G401 (cell line): ENCODE data around the gene CAMKMT. TPM values are rescaled to one million over a fixed set of nuclear protein-coding genes. Genes with fewer than 3 reads are reported as not detected.

Source experiments
- DNase-seq: peaks from one replicate; pipeline ENCODE4 v3.0.0-alpha.2; 2015; ENCODE audit warnings: low spot score
- in situ Hi-C: cut with HindIII; loops from 2 replicates; pipeline ENCODE4 v1.10.0; 2016; ENCODE audit warnings: low sequenced_read_pairs, mixed read lengths
- total RNA-seq: library from RNA; depleted of rRNA; stranded (reverse); fragments of >200 nt; shearing (Covaris generic); gene quantifications from 2 replicates; pipeline ENCODE4 v1.2.3, GENCODE V29; 2014

CAMKMT gene
- total RNA-seq, 1 experiment from 2014 or later = 1.6 TPM

DNA sequence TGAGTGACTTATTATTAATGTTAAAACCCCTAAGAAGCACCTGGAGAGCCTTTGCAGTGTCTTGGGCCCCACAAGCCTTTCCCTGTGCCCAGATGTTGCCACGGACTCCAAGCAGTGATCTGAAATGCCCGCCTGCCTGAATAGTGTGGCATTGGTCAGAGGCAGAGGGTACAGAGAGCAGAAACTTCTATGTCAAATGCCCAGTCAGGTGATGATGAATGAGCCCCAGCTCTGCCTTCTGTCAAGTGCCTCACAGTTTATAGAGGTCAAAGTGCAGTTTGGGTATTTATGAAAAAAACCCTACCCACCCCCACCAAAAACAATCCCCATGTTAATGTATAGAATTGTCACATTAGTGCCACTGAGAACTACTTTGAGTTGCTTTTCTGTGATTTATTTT, 409.8 kb downstream of the CAMKMT start:
- DNase-seq = no peak
- in situ Hi-C loops = no loop called here

GRCh38 chr2:44772131-44772530, 410.4 kb downstream of the CAMKMT start:
- no peak for DNase-seq
- in situ Hi-C loops = no loop called here

DNA sequence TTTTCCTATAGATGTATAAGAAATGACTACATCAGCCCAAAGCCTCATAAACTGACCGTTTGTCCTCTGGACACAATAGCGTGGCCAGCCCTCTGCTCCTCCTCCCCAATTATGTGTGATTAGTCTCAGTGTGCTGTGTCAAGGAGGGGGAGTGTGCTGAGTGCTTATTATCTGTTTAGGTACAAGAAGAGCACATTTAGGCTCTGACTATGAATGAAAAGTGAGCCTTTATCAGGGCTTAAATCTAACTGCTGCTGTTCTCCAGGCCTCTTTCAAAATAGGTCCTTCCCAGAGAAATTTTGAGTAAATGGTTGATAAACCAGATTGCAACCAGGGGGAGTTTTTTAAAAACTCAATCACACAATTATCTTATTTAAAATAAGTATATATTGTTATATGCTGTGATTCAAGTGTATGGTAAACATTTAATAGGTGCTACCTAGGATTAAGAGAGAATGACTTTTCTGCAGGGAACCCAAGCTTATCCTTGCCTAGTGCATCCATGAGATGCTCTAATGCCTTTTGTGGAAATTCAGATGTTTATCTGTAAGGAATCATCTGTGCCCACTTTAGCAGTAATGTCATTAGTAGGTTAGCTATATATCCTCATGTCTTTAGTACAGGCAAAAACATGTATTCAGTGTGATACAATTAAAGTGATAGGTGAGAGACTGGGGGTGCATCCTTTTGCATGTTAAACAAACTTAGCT, 411.1 kb downstream of the CAMKMT start:
- DNase-seq = no peak
- in situ Hi-C loops = no loop called here

GRCh38 chr2:44774826-44775492, 413.2 kb downstream of the CAMKMT start:
- in situ Hi-C loops = no loop called here
- DNase-seq = no peak

DNA sequence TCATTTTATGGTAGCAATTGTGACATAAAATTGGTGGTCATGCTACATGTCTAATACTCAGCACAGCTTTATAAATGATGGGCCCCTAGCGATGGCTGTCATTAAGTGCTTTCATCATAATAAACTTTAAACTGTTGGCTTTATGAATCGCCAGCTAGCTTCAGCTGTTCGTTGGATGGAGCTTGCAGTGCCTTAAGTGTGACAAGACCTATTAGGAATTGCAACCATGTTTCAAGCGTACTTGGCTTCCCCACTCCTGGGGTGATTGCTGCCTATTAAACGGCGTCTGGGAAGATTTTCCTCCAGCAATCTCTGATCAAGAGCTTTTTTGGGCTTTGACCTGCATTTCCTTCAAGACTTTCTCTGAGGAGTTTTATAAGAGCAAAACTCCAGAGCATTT, 415.3 kb downstream of the CAMKMT start:
- no peak for DNase-seq
- in situ Hi-C loops = no loop called here

DNA sequence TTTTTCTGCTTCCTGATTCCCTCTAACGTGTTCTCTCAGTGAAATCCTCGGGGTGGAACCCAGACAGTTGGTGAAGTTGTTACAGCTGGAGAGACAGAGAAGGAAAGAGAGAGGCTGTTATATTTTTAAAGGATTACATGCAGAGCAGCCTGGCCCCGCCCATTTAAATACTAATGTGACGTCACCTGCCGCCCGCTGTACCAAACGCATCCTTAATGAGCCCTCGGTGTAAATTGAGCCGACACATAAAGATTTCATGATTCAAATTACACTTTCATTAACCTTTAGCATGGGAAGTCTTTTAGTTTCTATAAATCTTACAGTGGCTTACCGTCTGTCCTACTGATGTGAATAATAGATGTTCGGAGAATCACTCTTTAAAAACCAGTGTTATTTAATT, 415.8 kb downstream of the CAMKMT start:
- in situ Hi-C loops = no loop called here
- DNase-seq = no peak

DNA sequence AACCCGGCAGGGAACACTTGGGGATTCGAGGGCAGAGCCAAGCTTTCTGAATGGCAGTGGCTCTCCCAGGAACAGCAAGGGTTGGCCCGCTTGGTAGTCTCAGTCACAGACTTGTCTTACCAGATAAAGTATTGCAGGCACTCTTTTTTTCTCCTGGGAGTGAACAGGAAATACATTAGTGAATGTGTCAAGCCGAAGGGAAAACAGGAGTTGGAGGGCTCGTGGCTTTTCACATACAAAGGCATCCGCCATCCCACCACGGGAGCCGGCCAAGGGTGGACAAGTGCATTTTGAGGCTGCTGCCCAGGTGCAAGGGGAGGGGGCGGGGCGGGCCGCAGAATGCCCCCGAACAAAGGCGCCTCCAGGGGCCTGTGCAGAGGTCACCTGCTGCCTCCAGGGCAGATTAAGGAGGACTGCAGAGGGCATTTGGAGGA, 416.5 kb downstream of the CAMKMT start:
- in situ Hi-C loops = no loop called here
- DNase-seq = no peak

DNA sequence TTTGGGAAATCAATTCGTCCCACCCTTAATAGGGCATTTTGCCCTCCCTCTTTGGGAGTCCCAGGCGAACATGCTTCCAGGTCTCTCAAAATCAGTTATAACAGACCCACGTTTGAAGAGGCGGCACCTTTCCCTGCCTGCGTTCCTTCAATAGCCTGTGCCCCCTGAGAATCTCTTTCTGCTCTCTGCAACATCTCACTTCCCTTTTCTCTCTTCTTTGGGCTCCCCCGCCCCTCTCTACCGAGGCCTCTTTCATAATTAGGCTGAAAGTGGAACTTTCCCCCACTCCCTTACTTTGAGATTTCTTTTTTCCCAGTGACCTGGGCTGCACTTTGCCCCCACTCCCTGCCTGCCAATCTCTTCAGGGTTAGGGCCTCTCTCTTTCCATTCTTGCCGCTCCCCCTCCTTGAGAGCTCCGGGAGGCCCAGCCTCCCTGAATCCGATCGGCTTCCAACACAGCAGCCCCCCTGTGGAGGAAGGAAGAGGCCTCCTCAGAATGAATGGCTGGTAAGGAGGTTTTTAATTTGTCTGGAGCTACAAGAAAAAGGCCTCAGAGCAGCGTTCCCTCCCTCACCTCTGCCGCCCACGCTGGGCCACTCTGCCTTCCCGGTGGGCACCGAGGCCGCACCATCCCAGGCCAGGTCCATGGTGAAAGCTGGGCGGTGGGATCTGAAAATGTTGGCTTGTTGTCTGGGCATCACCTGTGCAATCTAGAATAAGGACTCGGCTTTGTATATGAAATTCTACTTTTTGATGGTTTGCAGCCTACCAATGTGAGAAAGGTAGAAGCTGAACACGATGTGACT, 417.1 kb downstream of the CAMKMT start:
- in situ Hi-C loops = no loop called here
- no peak for DNase-seq

DNA sequence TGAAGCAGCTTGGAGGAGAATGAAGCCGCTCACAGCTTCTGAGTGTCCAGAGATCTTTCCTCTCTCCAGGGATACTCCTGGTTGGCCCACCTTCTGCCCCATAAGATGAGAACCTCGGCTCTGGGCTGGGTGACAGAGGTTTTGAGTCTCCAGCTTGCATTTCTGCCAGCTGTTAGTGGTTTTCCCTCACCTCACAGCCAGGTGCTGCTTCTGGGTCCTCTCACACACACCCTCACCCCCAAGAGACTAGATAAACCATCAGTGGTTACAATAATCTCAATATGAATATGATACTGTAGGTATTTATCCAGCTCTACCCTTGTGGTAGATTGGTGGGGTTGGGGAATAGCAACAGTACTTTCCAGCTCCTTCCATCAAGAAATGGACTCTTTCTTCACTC, 418.0 kb downstream of the CAMKMT start:
- in situ Hi-C loops = no loop called here
- DNase-seq = no peak

DNA sequence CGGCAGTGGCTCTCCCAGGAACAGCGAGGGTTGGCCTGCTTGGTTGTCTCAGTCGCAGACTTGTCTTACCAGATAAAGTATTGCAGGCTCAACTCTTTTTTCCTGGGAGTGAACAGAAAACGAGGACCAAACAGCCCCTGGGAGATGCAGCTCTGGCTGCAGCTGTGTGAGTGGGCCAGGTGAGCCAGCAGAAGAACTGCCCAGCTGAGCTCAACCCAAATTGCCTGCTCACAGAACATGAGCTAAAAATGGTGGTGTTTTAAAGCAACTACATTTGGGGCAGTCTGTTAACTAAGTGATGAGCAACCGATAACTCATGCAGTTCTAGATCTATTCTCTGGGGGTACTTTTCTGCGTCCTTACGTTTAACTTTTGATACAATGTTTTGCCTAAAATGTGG, 418.7 kb downstream of the CAMKMT start:
- in situ Hi-C loops = no loop called here

GRCh38 chr2:44785433-44785832, 423.7 kb downstream of the CAMKMT start:
- in situ Hi-C loops = no loop called here
- no peak for DNase-seq

More for the DNA sequence above, 418.7 kb downstream of the CAMKMT start:
- DNase-seq = no peak

DNA sequence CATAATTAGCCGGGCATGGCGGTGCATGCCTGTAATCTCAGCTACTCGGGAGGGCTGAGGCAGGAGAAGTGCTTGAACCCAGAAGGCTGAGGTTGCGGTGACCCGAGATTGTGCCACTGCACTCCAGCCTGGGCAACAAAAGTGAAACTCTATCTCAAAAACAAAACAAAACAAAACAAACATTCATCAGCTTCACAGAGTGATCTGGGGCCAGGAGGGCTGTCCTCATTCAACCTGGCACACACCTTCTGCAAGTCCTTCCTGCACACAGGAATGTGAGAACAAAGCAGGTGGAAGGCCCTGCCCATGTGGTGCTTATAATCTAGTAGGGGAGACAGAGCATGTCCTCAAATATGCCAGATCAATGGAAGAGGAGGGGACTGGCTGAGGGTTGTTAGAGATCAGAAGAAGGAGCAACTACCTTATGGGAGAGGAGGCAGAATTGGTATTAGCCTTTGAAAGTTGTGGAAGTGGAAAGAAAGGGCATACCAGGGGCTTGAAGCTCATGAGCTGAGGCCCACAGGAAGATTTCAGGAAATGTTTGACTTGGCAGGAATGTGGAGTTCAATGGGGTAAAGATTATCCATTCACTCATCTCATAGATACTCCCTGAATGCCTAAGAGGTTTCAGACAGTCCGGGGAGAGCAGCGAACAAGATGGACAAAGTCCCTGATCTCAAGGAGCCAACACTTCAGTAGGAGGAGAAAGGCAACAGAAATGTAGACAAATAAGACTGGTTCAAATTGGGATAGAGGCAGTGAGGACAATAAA, 424.5 kb downstream of the CAMKMT start:
- DNase-seq = no peak
- in situ Hi-C loops = no loop called here

DNA sequence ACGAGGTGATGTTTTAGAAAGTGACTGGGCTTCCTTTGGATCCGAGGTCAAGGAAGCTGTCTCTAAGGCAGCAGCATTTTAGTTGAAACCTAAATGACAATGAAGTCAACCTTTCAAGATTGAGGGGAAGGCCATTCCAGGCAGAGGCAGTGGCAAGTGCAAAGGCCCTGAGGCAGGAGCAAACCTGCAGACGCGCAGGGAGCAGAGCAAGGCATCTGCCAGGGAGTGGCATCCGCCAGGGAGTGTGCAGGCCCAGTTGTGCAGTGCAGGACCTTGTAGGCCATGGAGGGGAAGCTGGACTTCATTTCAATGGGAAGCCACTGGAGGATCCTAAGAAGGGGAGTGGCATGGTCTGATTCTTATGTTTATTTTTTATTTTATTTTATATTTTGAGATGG, 425.1 kb downstream of the CAMKMT start:
- in situ Hi-C loops = no loop called here

GRCh38 chr2:44787663-44788062, 425.9 kb downstream of the CAMKMT start:
- DNase-seq = no peak
- in situ Hi-C loops = no loop called here

More for the DNA sequence above, 425.1 kb downstream of the CAMKMT start:
- DNase-seq = no peak

GRCh38 chr2:44789446-44789845, 427.7 kb downstream of the CAMKMT start:
- DNase-seq = no peak
- in situ Hi-C loops = no loop called here

DNA sequence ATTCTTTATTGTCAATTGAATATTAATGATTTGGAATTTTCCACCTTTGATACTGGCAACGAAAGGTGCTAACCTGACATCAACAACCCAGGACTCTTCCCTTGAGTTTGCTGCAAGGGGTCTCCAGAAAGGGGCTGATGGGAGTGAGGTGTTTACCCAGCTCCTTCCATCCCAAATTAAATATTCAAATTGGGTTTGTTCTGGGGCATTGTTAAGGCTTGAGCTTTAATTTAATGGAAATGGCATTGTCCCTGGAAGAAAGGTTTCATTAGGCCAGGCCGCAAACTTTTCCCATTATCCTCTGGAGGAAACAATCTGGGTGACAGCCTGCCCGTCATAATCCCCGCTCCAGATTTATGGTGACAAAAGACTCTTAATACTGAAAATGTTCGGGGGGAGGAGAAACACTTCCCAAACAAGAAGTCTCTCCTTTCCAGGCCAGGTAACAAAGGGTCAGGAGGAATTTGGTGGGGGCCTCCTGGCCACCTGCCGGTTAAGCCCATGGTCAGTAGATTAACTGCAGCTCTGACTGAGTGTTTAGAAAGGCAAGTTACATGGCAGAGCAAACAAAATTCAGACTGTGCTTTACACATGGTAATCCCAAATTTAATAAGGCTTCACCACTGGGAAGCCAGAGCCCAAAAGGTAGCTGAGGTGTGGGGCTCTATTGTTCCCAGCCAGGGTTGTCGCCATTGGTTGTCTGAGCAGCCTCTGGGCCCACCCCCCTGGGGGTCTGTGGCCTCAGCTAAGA, 428.4 kb downstream of the CAMKMT start:
- in situ Hi-C loops = no loop called here
- DNase-seq = no peak

DNA sequence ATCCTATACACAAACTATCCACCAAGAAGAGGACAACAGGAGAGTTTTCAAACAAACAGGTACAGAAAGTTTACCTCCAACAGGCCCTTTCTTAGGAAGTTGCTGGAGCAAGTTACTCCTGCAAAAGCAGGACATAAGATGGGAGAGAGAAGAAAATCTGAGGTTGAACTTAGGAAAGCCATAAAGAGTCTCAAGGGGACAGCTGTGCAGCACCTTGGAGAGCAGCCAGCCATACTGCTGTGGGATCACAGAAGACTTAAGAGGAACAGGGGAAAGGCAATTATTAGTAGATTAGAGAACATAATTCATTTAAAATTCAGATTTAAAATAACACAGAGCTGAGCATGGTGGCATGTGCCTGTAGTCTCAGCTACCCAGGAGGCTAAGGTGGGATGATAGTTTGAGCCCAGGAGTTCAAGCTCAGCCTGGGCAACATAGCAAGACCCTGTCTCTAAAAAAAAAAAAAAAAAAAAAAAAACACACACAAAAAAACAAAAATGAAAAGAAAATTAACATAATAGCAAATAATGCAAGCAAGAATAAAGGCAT, 431.6 kb downstream of the CAMKMT start:
- in situ Hi-C loops = no loop called here
- no peak for DNase-seq

GRCh38 chr2:44796771-44797170, 435.0 kb downstream of the CAMKMT start:
- no peak for DNase-seq
- in situ Hi-C loops = no loop called here
